Fibroblast of skin of left quadriceps (primary cell): ENCODE measurements around the gene IL18RAP.
A peak's percentile ranks its signal among the peaks of the same experiment; 100 is the strongest.

Experiments
- DNase-seq, 2 experiments: peaks; one replicate each; pipeline ENCODE4 v3.0.0-alpha.2; 2013; ENCODE audit warnings: low read depth in 2 of 2

The IL18RAP gene

GRCh38 chr2:102453501-102453900 is 30.5 kb downstream of the IL18RAP start:
- no peak for DNase-seq

GRCh38 chr2:102455061-102455670 is 32.2 kb downstream of the IL18RAP start:
- DNase-seq, result no peak

DNA sequence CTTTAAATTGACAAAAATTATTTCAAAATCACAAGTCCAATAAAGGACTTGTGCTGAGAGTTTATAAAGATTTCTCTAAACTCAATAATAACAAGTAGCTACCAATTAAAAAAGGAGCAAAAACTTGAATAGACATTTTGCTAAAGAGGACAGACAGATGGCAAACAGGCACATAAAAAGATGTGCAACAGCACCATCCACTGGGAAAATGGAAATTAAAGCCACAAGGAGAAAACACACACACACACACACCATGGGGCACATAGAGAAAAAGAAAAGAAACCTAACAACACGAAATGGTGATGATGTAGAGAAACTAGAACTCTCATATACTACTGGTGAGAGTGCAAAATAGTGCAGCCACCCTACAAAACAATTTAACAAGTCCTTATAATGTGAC is 37.5 kb downstream of the IL18RAP start:
- no peak for DNase-seq

DNA sequence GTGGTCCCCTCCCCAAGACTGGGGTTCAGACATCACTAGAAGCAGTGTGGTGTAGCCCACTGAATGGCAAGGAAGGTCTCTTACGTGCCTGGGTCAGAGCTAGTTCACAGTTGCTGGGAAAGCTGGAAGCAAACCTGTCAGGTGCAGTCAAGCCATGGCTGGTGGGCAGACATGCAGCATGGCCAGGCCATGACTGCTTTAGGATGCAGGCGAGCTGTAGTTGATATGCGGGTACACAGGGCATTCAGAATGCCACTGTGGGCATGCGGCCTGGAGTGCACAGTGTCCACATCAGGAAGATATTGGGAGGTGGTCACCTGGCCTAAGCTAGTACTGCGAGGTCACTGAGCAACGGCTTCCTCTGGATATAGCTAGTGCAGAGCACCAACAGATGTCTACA is 38.2 kb downstream of the IL18RAP start:
- DNase-seq, result no peak

DNA sequence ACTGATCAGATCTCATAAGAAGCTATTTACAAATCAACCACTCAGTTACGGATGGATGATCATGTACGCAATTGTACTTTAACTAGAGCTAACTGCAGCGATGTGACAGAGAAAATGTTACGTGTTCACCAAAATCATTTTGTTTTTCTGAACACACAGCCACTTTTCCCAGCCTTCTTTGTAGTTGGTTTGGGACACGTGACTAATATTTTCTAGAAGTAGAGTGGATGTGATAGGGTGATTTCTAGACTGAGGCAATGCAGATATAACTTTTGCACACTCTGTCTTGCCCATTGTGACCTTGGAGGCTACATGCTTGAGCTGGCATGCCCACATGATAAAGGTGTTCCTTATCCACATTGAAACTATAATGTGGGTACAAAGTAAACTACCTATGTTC is 40.2 kb downstream of the IL18RAP start:
- no peak for DNase-seq

DNA sequence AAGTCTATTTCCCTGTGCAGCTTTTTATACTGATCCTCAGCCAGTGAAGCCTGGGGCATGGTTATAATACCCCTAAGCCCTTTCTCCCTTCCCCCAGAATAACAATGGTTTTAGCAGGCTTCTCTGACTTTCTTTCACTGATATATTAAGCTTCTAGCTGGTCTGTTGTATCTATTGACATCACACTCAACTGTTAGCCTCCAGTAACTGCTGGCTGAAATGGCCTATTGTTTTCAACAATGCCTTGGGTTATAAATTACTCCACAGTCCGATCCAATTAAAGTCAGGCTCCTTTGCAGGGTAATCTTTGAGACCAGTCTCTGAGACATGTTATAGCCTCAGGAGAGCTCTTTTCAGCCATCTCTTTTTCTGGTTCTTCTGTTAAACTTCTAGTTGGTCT is 47.2 kb downstream of the IL18RAP start:
- DNase-seq, result no peak

DNA sequence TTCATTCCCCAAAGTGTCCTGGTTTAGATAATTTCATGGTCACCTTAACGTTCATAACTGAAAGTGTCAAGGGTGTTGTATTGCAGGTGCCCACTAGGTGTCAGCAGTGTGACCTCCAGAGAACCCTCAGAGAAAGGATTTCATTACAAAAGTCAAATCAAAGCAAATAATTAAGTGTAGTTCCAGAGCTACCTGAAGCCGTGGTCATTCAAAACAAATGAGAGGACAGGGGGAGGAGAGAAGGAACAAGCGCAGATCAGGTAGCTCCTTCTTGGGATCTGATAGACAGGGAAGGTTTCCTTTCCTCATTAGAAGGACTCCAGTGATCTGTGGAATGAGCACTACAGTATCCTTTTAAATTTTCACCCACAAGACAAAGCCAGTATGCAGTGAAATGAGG is 50.1 kb downstream of the IL18RAP start, which contains the start of gene SLC9A4:
Gene SLC9A4 (plus strand): TSS at position 207 of the 400 bp plus-strand sequence. CDS start 534 bp downstream, outside the sequence.
- DNase-seq, result peak; percentile 11

GRCh38 chr2:102473631-102474030 is 50.7 kb downstream of the IL18RAP start:
- DNase-seq, result no peak

DNA sequence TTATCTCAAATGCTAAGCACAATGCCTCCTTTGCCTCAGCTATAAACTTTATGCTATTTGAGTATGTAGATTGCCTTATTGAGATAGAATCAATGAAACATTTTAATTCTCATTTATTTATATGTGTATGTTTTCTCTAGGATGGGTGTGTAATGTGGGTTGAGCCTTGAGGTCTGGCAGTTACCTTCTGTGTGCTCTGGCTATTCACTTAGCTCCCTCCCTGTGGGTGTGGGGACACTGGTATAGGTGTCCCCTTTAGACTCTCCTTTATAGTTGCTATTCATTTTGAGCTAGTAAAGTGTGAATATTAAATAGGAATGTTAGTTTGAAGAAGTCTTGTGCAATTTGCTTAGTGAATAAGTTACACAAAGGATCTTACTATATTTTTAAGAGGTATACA is 51.8 kb downstream of the IL18RAP start:
- no peak for DNase-seq

- DNase-seq, result no peak
Observed at GRCh38 chr2:102478686-102479470, 55.9 kb downstream of the IL18RAP start.

- no peak for DNase-seq
Observed at GRCh38 chr2:102480285-102481195, 57.6 kb downstream of the IL18RAP start.

- no peak for DNase-seq
Observed at GRCh38 chr2:102481931-102482330, 59.0 kb downstream of the IL18RAP start.

GRCh38 chr2:102483086-102483485 is 60.1 kb downstream of the IL18RAP start:
- no peak for DNase-seq

GRCh38 chr2:102484310-102485061 is 61.5 kb downstream of the IL18RAP start:
- DNase-seq, result no peak

DNA sequence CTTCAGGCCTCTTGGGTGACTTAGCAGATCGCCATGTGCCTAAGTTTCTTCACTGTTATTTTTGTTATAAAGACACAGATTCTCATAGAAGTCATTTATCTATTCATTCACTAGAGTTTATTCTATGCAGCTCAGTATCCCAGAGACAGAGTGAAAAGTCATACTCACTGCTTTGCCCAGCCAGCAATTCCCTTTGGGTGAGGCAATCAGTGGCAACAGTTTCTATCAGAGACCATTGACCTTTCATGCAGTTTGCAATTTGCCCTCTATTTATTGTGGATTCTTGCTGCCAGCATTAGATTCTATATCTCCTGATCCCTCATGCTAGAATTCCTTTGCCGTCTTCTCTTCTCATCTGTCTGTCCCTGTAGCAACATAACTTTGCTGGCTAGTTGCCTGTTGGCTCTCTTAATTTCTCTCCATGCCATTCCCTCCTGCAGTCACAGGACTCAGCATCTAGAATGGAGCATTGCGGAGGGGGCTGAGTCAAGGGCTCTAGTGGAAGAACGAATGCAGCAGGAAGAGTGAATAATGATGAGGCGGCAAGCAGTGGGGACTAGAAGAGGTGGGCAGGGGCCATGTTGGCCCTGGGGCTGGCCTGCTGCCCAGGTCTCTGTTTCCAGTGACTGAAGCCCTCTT is 62.3 kb downstream of the IL18RAP start:
- no peak for DNase-seq

DNA sequence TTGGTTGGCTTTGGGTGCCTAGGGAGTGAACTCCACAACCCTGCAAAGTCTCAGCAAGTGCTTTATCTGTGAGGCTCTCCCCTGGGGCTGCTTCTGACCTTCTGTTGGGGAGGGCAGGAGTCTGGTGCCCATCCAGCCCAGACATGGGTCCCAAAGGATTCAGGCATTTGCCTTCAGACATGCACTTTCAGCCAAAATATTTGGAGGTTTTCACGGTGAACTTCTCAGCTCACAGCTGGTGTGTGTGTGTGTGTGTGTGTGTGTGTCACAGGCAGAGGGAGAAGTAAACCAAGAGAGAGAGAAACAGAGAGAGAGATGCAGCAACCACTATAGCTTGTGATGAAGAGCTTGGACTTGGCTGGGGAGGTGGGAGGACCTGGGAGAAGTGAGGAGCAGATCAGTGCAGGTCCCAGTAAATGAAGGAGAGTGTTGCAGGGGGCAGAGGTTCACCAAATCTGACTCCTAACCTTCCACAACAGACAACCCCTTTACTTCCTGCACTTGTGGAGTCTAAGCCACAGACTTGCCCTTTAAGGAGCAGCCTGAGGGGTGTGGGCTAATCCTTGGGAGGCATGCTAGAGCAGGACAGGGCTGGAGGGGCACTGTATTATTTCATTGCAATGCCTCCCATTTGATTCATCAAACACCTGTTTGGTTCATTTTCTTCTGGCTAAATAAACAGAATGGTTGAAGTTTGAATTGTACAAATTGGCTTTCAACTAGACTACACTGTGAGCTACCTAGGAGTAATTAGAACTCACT is 64.2 kb downstream of the IL18RAP start:
- no peak for DNase-seq

DNA sequence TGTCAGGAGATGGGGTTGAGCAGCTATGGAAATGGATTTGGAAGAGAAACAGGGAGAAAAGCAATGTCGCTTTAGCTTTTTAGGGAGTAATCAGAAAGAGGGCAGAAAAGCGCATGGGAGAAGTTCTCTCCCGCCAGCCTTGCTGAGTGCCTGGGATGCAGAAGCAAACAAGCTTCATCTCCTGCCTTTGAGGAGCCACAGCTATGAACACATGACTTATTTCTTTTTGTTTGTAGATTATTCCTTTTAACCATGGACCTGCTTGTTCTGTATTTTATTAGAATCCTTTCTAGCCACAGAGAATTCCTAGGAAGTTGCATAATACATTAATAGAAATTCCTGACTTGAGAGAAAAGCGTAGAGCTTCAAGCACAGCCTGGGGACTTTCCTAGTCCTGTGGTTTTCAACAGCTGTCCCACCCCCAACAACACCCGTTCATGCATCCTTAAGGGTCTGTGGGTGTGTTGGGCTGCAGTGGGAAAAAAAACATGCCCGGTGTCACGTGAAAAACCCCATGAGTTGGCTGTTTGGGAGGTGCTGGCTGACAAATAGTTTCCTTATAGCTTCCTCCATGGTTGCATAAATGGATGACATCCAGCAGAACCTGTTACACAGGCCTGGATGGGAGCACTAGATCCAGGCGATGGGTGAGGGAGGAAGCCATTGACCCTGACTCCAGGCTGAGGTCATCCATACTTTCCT is 65.0 kb downstream of the IL18RAP start:
- DNase-seq, result peak; percentile 88 to 89

DNA sequence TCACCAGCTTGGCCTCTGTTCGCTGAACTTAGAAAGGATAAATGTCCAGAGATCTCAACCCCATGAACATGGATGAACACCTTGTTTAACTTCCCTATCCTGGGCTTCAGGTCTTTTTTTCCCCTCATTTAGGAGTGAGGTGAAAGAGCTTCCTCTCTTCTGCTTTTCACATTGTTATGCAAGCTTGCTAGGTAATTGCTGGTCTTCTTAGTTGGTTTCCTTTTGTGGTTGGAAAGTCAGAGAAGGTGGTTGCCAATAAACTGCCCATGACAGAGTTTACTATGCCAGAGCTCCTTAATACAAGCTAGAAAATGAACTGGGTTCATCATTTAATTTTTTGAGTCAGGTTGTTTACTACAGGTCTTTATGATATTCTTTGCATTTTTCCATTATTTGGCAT is 66.7 kb downstream of the IL18RAP start:
- DNase-seq, result no peak

- no peak for DNase-seq
Observed at GRCh38 chr2:102492006-102492405, 69.0 kb downstream of the IL18RAP start.

- no peak for DNase-seq
Observed at GRCh38 chr2:102494570-102494969, 71.6 kb downstream of the IL18RAP start.
